Hematopoietic multipotent progenitor cell treated with erythropoietin and hydrocortisone succinate and interleukin-3 and kit ligand, for 4 days (in vitro differentiated cells): ENCODE measurements around the gene SMCP.

Experiments used
- DNase-seq: peaks from one replicate; pipeline ENCODE4 v3.0.0-alpha.2; 2015

Gene SMCP

GRCh38 chr1:152878042-152878441 lies at the start of gene SMCP:
SMCP (plus strand) TSS chr1:152878322; CDS start chr1:152884423, 6,101 bp downstream.
- DNase-seq = peak; percentile 45

- no peak for DNase-seq
These were observed 41.3 kb upstream of the SMCP start for GRCh38 chr1:152836870-152837269.

DNA sequence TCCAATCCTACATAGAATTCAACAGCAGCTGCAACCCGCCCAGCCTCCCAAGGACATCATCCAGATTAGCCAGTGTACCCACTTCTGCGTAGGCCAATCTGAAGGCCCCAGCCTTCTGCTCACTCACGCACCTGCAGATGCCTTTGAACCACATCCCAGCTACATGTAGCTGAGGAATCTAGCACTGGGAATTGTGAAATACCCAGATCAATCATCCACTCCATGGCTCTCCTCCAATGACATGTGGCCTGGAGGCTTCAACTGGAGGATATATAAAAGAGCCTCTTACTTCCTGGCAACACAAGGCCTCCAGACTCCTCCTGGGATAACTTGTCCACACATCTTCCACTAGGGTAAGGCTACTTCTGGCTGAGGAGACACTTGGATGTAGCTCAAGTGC lies 35.6 kb upstream of the SMCP start, which contains the start of gene LCE6A:
TSS of gene LCE6A (plus strand) at position 301 of the 400 bp plus-strand sequence. CDS start 665 bp downstream, outside the sequence.
- no peak for DNase-seq

DNA sequence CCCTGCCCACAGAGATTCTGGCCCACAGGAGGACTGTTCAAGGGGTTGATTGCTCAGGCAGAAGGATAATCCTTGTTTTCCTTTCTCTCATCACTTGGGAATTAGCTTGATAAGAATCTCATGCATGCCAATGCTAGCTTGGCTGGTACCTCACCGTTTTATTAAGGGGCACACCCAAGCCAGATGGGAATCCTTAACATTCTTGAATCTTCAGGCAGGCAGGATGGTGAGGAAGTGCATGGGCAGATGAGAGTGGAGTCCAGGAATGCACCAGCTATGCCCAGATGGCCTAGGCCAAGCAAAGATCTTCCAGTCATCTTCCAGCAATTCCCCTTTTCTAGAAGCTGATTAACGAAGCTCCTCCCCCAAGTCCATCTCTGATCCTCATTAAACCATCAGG lies 22.5 kb upstream of the SMCP start:
- DNase-seq = no peak

DNA sequence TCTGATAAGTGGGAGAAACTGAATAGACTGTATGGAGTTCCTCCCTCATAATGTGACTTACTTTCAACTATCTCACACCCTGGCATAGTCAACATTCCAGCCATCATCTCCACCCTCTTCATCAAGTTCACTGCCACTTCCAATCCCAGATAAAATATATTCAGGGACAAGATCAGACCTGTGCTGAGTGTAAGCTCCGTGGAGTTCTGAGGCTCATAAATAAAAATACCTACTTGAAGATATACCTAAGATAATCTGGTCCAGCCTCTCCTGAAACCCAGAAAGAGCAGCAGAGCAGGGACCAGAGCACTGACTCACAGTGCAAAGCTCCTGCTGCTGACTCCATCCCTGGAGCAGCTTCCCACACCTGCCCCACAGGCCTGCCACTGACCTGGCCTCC lies 20.1 kb upstream of the SMCP start:
- no peak for DNase-seq

DNA sequence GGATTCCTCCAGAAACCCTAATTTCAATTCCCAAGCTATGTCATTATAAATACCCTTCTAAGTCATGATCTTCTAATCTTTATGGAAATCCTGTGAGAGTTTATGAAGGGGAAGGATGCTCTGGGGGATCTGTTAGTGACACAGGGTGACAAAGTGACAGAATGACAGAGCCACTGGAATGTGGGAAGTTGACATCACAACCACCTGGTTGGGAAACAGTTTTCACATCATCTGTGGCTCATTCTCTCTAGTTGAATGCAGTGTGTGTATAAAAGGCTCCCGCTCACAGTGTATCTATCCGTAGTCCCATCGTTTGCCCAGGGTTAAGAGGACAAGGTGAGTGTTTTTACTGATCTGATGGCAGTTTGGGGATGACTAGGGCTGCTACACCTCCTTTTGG lies 18.4 kb upstream of the SMCP start, which contains the start of gene LCE7A:
TSS of gene LCE7A (plus strand) at position 301 of the 400 bp plus-strand sequence. CDS start 702 bp downstream, outside the sequence.
- DNase-seq = no peak

DNA sequence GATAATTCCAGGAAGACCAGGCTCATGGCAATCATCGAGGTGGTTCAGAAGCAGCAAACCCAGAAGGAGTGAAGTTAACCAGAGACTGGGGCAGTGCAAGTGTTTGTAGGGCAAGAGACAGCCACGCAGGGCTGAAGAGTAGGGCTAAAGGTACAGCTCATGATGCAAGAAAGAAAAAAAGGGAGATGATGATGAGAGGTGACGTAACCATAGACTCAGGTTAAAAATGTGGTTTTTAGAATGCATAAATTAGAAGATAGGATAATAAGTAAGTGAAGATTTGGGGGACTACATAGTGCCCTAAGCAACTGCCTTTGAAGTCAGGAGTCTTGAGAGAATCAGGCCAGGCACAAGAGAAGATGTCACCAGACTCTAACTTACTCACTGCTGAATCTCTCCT lies 18.0 kb upstream of the SMCP start:
- no peak for DNase-seq

- no peak for DNase-seq
These were observed 16.7 kb upstream of the SMCP start for GRCh38 chr1:152861374-152861773.

- no peak for DNase-seq
These were observed 13.7 kb upstream of the SMCP start for GRCh38 chr1:152864443-152864842.

GRCh38 chr1:152866321-152866720 lies 11.8 kb upstream of the SMCP start:
- no peak for DNase-seq

DNA sequence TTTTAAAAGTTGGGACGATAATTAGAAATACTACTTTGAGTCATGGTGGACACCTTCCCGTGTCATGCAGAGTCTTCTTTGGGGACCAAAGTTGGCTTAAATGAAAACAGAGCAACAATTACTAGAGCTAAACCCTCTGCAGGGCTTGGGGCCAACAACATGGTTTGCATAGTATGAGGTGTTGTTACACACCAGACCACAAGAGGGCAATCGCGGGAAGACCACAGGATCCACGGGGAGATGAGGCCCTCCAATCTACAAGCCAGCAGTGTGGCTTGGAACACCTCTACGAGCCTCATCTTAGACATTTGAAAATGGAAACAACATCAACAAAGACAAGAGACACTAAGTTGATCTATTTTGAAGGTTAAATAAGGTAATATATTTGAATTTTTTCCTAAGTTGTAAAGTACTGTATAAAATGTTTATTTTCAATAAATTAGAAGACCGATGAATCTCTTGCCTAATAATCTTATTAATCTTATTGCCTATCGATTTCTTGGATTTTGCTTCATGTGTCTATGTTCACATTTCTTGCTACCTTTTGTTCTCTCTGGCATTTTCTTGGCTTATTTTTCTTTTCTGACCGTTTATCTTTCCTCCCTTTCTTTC lies 8.2 kb upstream of the SMCP start:
- DNase-seq = peak; percentile 86

GRCh38 chr1:152870831-152871730 lies 7.0 kb upstream of the SMCP start:
- DNase-seq = peak; percentile 57

GRCh38 chr1:152871731-152872126 lies 6.4 kb upstream of the SMCP start:
- no peak for DNase-seq

GRCh38 chr1:152873495-152873894 lies 4.6 kb upstream of the SMCP start:
- DNase-seq = no peak

- DNase-seq = no peak
These were observed 1.3 kb upstream of the SMCP start for GRCh38 chr1:152876827-152877226.

DNA sequence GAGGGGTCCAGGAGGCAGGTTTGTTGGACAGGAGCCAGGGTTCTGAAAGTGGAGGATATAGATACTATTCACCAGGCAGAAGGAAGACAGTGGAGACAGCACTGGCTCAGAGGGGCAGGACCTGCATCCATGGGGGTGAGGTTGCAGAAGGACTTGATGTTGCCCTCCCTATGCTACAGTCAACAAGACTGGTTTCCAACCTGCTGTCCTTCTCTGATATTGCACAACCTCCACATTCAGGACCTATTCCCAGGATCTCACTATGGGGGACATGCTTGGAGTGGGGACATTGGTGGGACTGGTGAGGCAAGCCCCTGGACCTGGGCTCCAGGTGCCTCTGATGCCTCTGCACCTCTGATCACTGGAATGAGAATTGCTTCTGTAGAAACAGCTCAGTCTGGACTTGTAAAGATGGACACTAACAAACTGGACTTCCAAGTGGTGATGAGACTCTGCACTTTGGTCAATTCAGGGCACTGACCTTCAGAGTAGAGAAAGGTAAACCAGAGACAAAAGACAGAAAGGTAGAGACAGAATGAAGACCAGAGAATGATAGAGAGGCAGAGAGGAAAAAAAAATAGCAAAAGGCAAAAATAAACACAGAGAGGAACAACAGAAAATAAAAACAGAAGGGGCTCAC lies 1.6 kb downstream of the SMCP start:
- no peak for DNase-seq

GRCh38 chr1:152880316-152880715 lies 2.2 kb downstream of the SMCP start:
- no peak for DNase-seq

GRCh38 chr1:152880907-152881306 lies 2.8 kb downstream of the SMCP start:
- DNase-seq = no peak

DNA sequence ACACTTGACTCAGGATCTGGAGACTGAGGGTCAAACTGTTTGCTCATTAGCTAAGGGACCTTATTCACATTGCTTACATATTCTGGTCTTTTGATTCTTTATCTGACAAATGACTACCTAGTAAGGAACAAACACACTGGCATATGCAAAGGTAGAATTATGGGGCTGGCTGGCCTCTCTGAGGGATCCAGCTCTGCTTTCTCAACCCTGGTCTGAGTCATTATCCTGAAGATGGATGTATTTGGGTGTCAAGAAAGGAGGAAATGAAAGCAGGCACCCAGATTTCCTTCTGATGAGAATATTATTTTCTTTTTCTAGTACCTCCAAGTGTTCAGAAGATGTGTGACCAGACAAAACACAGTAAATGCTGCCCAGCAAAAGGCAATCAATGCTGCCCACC lies 6.0 kb downstream of the SMCP start:
- no peak for DNase-seq

GRCh38 chr1:152884506-152884905 lies 6.4 kb downstream of the SMCP start:
- DNase-seq = no peak

- DNase-seq = no peak
These were observed 7.0 kb downstream of the SMCP start for GRCh38 chr1:152884966-152885624.

DNA sequence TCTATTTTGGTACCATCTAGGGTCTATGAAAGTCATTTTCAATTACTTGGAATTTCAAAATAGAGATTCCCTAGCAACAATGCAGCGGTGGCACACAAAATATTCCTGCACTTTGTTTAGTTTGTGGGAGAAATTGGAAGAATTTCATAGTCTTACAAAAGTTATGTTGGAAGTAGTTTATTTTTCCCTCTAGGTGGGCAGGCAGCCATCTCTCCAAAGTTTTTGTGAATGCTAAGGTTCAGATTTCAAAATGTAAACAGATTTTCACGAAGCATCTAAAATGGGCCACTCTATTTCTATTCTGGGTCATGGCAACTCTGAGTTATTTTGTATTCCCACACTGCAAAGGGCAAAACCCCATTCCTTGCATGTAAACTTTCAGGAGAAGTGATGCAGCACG lies 8.0 kb downstream of the SMCP start:
- DNase-seq = no peak

- no peak for DNase-seq
These were observed 8.8 kb downstream of the SMCP start for GRCh38 chr1:152886758-152887409.
